ENCODE results near the gene MCC.

Gene MCC

DNA sequence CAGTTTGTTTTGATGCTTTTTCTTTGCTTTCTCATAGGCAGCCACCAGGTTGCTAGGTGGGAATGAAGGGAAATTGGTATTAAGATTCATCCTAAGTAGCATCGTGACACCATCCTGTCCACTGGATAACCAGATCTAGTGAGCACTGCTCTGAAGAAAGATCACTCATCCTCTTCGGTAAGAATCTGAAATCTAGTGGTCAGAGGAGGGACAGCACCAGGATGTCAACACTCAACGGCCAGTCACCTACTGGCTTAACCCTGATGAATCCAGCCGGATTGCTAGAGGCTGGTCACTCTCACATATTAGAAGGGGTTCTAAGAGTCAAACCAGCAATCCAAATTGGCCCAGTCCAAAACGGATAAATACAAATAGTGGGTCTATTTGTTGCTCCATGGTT lies 460.8 kb downstream of the MCC start:
- DNase-seq (ENCODE audit: low spot score): no peak

DNA sequence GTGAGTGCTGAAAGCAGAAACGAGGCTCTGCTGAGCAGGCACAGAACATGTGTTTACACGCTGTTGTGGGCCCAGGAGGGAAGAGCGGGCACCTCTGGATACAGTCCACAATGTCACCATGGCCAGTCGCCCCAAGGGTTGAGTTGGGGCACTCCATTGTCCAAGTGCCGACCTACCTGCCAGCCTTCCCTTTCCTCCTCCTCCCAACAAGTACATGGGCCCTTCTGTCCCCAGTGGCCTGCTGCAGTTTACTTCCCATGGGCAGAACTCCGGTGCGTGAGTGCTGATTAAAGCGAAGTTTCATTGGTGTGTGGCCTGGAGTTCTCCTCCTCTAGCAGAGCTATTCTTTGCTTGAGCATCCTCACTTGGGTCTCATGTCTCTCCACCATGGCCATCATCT lies 461.2 kb downstream of the MCC start:
- DNase-seq (ENCODE audit: low spot score): no peak

DNA sequence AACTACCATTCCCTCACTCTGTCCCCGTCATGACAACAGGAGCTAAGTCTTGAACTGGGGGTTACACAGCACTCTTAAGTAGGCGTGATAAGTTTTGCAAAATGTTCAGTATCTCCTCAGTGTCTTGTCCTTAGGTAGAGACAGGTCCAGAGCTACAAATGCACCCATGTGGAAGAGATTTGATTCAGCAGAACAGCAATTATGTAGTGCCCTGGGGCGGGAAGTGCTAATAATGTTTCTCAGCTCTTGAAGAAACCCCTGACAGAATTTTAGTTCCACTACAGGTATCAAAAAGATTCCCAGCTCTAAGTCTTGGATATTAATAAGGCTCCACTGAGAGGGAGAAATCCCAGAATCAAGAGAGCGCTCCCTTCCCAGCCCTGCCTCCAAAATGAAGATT lies 462.0 kb downstream of the MCC start:
- DNase-seq (ENCODE audit: low spot score): no peak

- no peak for DNase-seq (ENCODE audit: low spot score)
Measured at GRCh38 chr5:113025596-113025995, 462.7 kb downstream of the MCC start.

DNA sequence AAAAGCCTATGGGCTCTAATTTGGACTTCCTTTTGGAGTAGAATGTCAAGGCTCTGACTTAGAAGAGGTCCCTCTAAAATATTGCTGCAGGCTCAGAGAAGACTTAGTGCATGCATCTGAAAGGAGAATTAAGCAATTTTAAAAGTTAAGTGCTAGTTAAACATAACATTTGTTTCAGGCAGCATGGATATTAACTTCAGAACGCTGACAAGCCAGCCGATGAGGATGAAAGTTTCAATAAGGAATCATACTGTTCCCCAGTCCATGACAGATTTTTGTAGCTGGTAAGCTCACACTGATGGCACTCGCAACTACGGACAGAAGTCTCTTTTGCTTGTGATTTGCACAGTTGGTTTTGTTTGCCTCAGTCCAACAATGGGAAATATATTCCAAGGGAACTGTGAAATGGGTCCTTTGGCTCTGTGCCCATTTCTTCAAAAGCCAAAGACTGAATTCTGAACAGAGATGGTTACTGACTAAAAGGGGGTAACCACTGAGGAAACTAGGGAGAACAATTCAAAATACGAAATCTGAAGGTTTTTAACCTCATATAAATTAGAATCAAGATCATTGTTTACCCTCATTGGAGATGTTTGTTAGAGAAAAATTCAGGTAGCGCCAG lies 464.1 kb downstream of the MCC start:
- DNase-seq (ENCODE audit: low spot score): no peak

DNA sequence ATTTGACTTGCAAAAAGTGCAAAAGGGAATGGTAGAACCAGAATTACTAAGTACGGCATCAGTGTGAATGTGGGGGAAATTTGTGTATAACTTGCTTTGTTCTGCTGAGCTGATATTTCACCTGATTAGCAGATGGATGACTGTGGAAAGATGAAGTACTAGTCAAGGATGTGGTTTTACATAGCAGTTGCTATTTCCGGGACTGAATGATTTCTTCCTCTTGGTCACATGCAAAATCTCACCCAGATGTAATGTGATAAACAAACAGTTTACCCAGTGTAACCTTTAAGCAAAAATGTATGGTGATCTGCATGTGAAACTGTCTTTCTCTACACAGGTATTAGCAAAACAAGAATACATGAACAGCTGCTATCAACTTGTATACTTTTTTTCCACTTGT lies 465.6 kb downstream of the MCC start:
- peak; percentile 58 for DNase-seq (ENCODE audit: low spot score)

- no peak for DNase-seq (ENCODE audit: low spot score)
Measured at GRCh38 chr5:113020461-113021273, 467.6 kb downstream of the MCC start.

DNA sequence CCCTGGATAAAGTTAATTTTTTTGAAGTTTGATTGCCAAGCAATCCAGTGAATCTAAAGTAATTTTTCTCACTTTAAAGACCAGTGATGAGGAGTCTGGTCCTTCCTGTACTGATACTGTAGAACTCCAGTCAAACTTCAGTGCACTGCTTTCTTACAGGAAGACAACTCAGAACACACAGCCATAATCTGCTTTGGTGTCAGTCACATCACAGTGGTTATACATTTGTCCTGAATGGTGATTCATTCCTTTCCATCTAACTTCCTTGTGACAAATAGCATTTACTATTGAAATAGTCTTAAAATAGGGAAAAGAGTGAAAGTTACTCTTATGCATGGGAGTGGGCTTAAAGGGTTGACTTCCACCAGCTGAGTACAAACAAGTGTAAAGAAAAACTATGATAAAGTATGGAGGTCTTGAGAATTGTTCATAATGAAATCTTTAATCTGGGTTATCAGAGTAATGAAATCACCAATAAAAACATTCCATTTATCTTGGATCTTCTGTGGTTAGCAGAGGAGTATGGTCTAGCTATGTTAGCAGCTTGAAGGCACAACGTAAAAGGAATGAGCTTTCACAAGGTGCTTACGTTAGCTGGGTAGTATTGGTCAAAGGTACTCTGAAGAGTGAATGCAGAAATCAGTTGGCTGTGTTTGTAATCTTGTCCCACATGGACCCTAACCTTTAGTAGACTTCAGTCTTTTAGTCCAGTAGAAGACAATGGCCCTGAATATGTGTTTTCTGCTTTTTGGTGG lies 470.2 kb downstream of the MCC start:
- no peak for DNase-seq (ENCODE audit: low spot score)

DNA sequence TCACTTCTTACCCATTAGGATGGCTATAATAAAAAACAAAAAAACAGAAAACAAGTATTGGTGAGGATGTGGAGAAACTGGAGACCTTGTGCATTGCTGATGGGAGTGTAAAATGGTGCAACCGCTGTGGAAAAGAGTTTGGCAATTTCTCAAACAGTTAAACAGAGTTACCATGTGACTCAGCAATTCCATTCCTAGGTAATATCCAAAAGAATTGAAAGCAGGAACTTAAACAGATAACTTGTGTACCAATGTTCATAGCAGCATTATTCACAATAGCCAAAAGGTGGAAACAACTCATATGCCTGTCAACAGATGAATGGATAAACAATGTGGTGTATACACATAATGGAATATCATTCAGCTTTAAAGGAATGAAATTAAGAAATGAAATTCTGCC lies 482.8 kb downstream of the MCC start:
- no peak for DNase-seq (ENCODE audit: low spot score)

DNA sequence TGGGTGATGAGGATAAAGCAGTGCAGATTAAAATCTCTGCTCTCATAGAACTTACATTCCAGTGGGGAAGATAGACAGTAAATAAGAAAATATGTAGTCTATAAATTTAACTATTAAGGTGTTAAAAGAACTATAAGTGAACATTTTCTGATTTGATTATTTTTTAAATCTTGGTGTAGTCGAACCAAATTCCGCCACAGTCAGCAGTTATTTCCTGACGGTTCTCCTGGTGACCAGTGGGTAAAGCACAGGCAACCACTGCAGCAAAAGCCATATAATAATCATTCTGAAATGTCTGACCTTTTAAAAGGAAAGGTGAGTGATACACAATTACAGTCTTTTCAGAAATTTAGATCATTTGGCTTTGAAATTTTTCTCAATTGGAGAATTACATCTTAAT lies 484.5 kb downstream of the MCC start:
- DNase-seq (ENCODE audit: low spot score): no peak

GRCh38 chr5:113002423-113002822 lies 485.8 kb downstream of the MCC start:
- DNase-seq (ENCODE audit: low spot score): no peak

GRCh38 chr5:113000466-113000865 lies 487.8 kb downstream of the MCC start:
- no peak for DNase-seq (ENCODE audit: low spot score)

- no peak for DNase-seq (ENCODE audit: low spot score)
Measured at GRCh38 chr5:112998296-112998695, 490.0 kb downstream of the MCC start.

DNA sequence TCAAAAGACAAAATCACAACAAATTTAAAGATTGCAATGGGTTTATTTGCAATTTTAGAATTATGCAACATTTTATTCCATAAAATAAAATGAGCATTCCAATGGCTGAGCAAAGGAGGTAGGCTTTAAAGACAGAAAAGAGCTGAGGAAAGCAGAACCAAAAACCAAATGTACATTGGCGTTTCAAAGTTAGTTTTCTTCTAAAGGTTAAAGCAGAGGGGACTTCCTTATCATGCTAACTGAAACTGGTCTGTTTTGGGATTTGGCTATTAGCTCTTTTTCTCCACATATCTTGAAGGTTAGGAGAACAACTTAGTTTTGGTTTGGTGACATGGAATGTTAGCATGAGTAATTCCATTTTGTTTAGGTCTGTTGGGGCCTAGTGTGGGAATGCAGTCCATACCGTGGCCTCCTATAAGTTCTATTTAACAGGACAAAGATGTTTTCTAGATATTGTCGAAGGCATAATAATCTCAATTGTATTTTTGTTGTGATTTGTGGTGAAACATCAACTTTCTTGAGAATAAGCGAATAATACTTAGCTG lies 491.4 kb downstream of the MCC start:
- no peak for DNase-seq (ENCODE audit: low spot score)

- peak; percentile 66 for DNase-seq (ENCODE audit: low spot score)
Measured at GRCh38 chr5:112995764-112996618, 492.3 kb downstream of the MCC start.

GRCh38 chr5:112986224-112986623 lies 502.0 kb downstream of the MCC start:
- DNase-seq (ENCODE audit: low spot score): no peak

GRCh38 chr5:112983363-112983762 lies 504.9 kb downstream of the MCC start:
- DNase-seq (ENCODE audit: low spot score): no peak

GRCh38 chr5:112979723-112980122 lies 508.5 kb downstream of the MCC start:
- no peak for DNase-seq (ENCODE audit: low spot score)

DNA sequence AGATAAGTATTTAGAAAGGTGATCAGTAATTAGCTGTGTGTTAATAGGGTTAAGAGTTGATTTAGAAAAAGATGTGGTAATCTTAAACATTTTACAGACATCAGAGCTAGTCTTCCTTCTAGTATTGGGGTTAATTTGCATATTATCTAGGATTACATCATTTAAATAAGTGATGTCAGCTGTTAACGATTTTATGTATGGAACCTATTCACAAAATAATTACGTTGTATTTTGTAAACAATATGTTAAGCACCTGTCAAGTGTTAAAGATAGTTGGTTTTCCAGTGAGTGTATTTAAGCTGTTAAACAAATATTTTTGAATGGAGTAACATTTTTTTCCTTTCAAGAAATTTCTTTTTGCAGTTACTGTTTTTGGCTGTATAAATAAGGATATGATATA lies 509.4 kb downstream of the MCC start:
- DNase-seq (ENCODE audit: low spot score): no peak

DNA sequence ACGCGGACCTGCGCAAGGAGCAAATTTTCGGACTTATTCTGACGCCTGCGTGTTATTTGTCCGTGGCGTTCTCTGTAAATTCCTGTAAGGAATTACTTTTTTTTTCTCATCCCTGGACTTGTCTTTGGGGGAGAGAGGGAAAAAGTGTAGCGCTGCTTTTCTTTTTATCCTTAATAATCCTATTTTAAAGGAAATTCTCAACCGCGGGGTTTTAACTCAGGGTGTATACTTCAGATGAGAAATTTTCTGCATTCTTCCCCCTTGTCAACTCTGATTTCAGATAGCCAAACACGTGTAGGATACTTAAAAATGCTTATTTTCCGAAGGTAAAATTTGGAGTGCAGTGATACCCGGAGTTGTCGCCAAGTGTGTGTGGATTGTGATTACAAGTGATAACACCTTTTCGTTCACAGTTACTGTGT lies 510.8 kb downstream of the MCC start:
- DNase-seq (ENCODE audit: low spot score): peak; percentile 5

- peak; percentile 99 for DNase-seq (ENCODE audit: low spot score)
Measured at GRCh38 chr5:112976432-112977309, 511.6 kb downstream of the MCC start, which contains the start of gene DCP2. DCP2 (plus strand) TSS chr5:112976798; CDS start chr5:112976934, 136 bp downstream.
